Measurements from ENCODE around the gene RPS15.
"Not testable (repeated sequence)": the region's sequence is repeated elsewhere in the genome, so short reads cannot be mapped to it uniquely, and the experiment has no call there.

RPS15 gene

DNA sequence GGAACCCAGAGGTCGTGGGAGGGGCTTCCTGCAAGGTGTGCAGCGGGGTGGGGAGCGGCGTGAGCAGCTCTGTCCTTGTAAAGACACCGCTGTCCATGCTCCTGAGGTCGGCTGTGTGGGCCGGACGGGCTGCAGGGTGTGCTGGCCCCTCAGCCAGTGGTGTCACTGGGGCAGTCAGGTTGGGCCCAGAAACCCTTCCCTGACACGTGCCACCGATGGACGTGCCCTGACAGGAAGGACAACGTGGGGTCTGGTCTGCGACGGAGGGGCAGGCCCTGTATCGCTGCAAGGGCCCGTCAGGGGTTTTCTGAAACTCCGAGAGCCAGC is 4.2 kb upstream of the RPS15 start:
- no peak overlapping the region for H3K9ac ChIP-seq (ENCODE audit: low read length in 5 of 5)
- H3K36me3 ChIP-seq (ENCODE audit: control insufficient read depth in 5 of 5, insufficient read depth in 5 of 5, low read length in 5 of 5): peaks cover 0 to 59% (median 51%) of the 10 kb centered on the region in 5 donors
- H3K4me3 ChIP-seq (ENCODE audit: low read depth in 1 of 5, low read length in 5 of 5): no peak overlapping the region
- H3K9me3 ChIP-seq (ENCODE audit: control insufficient read depth in 5 of 5, low read length in 5 of 5): no peaks in the 10 kb centered on the region
- no peaks in the 10 kb centered on the region for H3K27me3 ChIP-seq (ENCODE audit: control insufficient read depth in 5 of 5, insufficient read depth in 4 of 5, low read length in 5 of 5)
- H3K27ac ChIP-seq (ENCODE audit: low read depth, low read length): no peak overlapping the region
- H3K4me1 ChIP-seq (ENCODE audit: control insufficient read depth in 5 of 5, insufficient read depth in 5 of 5, low read length in 5 of 5): peaks cover 2 to 9% (median 6%) of the 10 kb centered on the region in 5 donors

DNA sequence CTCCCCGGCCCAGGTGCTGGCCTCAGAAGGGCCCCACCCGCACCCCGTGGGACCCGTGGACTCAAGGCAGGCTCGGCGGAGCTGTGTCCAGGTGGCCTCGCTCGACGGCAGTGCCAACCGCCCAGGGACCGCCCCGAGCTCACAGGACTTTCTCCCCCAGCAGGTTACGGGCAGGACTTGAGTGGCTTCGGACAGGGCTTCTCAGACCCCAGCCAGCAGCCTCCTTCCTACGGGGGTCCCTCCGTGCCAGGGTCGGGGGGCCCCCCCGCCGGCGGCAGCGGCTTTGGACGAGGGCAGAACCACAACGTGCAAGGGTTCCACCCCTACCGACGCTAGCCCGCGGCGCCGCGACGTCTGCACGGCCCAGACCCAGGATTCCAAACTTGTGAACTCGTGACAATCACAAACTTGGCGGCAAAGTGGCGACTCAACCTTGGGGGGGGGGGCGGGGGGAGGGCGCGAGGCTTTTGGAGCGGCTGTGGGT is 3.6 kb upstream of the RPS15 start:
- no peak overlapping the region for H3K9ac ChIP-seq (ENCODE audit: low read length in 5 of 5)
- H3K4me3 ChIP-seq (ENCODE audit: low read depth in 1 of 5, low read length in 5 of 5): no peak overlapping the region
- peaks cover 0 to 56% (median 47%) of the 10 kb centered on the region in 5 donors for H3K36me3 ChIP-seq (ENCODE audit: control insufficient read depth in 5 of 5, insufficient read depth in 5 of 5, low read length in 5 of 5)
- no peak overlapping the region for H3K27ac ChIP-seq (ENCODE audit: low read depth, low read length)
- no peaks in the 10 kb centered on the region for H3K27me3 ChIP-seq (ENCODE audit: control insufficient read depth in 5 of 5, insufficient read depth in 4 of 5, low read length in 5 of 5)
- H3K4me1 ChIP-seq (ENCODE audit: control insufficient read depth in 5 of 5, insufficient read depth in 5 of 5, low read length in 5 of 5): peaks cover 2 to 15% (median 12%) of the 10 kb centered on the region in 5 donors
- no peaks in the 10 kb centered on the region for H3K9me3 ChIP-seq (ENCODE audit: control insufficient read depth in 5 of 5, low read length in 5 of 5)

- Histone ChIP-seq H3K9me3 (ENCODE audit: control insufficient read depth in 5 of 5, low read length in 5 of 5) (no peaks in the 10 kb centered on the region), H3K4me3 (ENCODE audit: low read depth in 1 of 5, low read length in 5 of 5) (no peak overlapping the region), H3K4me1 (ENCODE audit: control insufficient read depth in 5 of 5, insufficient read depth in 5 of 5, low read length in 5 of 5) (peaks cover 4 to 23% (median 18%) of the 10 kb centered on the region in 5 donors), H3K27me3 (ENCODE audit: control insufficient read depth in 5 of 5, insufficient read depth in 4 of 5, low read length in 5 of 5) (no peaks in the 10 kb centered on the region), H3K9ac (ENCODE audit: low read length in 5 of 5) (no peak overlapping the region), H3K36me3 (ENCODE audit: control insufficient read depth in 5 of 5, insufficient read depth in 5 of 5, low read length in 5 of 5) (peaks cover 0 to 57% (median 47%) of the 10 kb centered on the region in 5 donors), H3K27ac (ENCODE audit: low read depth, low read length) (no peak overlapping the region)
Measured at GRCh38 chr19:1435378-1435989, 2.7 kb upstream of the RPS15 start.

DNA sequence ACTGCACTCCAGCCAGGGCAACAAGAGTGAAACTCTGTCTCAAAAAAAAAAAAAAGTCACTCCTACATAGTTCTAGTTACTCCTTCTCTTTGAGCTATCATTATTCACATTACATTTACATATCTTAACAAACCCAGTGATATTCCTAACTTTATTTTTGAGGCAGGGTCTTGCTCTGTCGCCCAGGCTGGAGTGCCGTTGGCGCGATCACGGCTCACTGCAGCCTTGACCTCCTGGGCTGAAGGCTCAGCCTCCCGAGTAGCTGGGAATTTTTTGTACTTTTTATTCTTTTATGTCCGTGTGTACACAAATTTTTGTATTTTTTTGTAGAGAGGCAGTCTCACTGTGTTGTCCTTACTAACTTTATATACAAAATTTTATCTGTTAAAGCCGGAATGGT is 587 bp upstream of the RPS15 start:
- Histone ChIP-seq H3K27me3 (ENCODE audit: control insufficient read depth in 5 of 5, insufficient read depth in 4 of 5, low read length in 5 of 5) (no peaks in the 10 kb centered on the region), H3K36me3 (ENCODE audit: control insufficient read depth in 5 of 5, insufficient read depth in 5 of 5, low read length in 5 of 5) (peaks cover 0 to 62% (median 56%) of the 10 kb centered on the region in 5 donors), H3K9ac (ENCODE audit: low read length in 5 of 5) (no peak overlapping the region), H3K4me1 (ENCODE audit: control insufficient read depth in 5 of 5, insufficient read depth in 5 of 5, low read length in 5 of 5) (peaks cover 4 to 30% (median 21%) of the 10 kb centered on the region in 5 donors), H3K9me3 (ENCODE audit: control insufficient read depth in 5 of 5, low read length in 5 of 5) (no peaks in the 10 kb centered on the region), H3K4me3 (ENCODE audit: low read depth in 1 of 5, low read length in 5 of 5) (peak overlapping the region; percentile 61 to 97 (median 93)), H3K27ac (ENCODE audit: low read depth, low read length) (no peak overlapping the region)

DNA sequence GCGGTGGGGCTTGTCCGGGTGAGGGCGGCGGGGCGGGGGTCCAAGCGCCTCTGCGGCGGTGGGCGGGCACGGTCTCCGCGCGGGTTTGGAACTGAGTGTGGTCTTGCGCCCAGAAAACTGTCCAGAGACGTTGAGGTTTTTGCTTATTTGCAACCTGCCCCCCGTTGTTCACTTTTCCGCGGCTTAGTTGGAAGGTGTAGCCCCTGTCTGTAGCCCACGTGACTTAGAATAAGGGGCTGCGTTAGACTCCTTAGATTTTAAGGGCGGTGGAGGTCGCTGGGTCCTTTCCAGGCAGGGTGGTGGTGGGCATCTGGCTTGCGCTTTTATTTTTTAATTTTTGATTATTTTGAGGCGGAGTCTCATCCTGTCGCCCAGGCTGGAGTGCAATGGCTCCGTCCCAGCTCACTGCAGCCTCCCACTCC is 748 bp downstream of the RPS15 start:
- peaks cover 0 to 52% (median 43%) of the 10 kb centered on the region in 5 donors for H3K36me3 ChIP-seq (ENCODE audit: control insufficient read depth in 5 of 5, insufficient read depth in 5 of 5, low read length in 5 of 5)
- H3K27ac ChIP-seq (ENCODE audit: low read depth, low read length): peak overlapping the region; percentile 65
- peak overlapping the region; percentile 77 to 96 (median 91) for H3K9ac ChIP-seq (ENCODE audit: low read length in 5 of 5)
- peak overlapping the region; percentile 80 to 97 (median 93) for H3K4me3 ChIP-seq (ENCODE audit: low read depth in 1 of 5, low read length in 5 of 5)
- no peaks in the 10 kb centered on the region for H3K27me3 ChIP-seq (ENCODE audit: control insufficient read depth in 5 of 5, insufficient read depth in 4 of 5, low read length in 5 of 5)
- no peaks in the 10 kb centered on the region for H3K9me3 ChIP-seq (ENCODE audit: control insufficient read depth in 5 of 5, low read length in 5 of 5)
- H3K4me1 ChIP-seq (ENCODE audit: control insufficient read depth in 5 of 5, insufficient read depth in 5 of 5, low read length in 5 of 5): peaks cover 4 to 30% (median 21%) of the 10 kb centered on the region in 5 donors

DNA sequence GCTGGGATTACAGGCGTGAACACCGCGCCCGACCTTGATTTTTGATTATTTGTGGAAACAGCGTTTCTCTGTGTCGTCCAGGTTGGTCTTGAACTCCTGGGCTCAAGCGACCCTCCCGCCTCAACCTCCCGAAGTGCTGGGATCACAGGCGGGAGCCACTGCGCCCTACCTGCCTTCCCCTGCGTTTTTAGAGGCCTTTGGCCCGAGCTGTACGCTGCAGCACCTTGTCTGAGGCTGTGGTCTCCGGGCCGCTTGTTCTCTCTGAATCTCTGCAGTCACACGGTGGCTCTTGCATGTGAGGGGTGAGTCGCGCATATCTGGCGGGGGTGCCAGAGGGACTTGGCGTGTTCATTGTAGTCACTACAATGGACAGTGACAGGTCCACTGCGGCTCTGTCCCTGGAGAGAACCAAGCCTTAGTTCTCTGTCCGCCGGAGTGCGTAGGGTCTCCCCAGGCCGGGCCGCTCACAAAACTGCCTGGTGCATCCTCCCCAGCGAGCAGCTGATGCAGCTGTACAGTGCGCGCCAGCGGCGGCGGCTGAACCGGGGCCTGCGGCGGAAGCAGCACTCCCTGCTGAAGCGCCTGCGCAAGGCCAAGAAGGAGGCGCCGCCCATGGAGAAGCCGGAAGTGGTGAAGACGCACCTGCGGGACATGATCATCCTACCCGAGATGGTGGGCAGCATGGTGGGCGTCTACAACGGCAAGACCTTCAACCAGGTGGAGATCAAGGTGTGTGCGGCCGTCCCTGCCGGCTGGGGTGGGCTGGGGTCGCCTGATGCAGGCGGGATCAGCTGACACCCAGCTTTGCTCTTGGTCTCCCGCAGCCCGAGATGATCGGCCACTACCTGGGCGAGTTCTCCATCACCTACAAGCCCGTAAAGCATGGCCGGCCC is 1.6 kb downstream of the RPS15 start:
- H3K4me3 ChIP-seq (ENCODE audit: low read depth in 1 of 5, low read length in 5 of 5): peak overlapping the region; percentile 80 to 97 (median 93)
- H3K4me1 ChIP-seq (ENCODE audit: control insufficient read depth in 5 of 5, insufficient read depth in 5 of 5, low read length in 5 of 5): peaks cover 4 to 33% (median 23%) of the 10 kb centered on the region in 5 donors
- H3K36me3 ChIP-seq (ENCODE audit: control insufficient read depth in 5 of 5, insufficient read depth in 5 of 5, low read length in 5 of 5): peaks cover 0 to 43% (median 35%) of the 10 kb centered on the region in 5 donors
- H3K27me3 ChIP-seq (ENCODE audit: control insufficient read depth in 5 of 5, insufficient read depth in 4 of 5, low read length in 5 of 5); H3K9me3 ChIP-seq (ENCODE audit: control insufficient read depth in 5 of 5, low read length in 5 of 5); H3K27ac ChIP-seq (ENCODE audit: low read depth, low read length): not testable (repeated sequence)
- peak overlapping the region; percentile 77 to 96 (median 91) for H3K9ac ChIP-seq (ENCODE audit: low read length in 5 of 5)

GRCh38 chr19:1440418-1440801 is 2.2 kb downstream of the RPS15 start:
- no peak overlapping the region for H3K27ac ChIP-seq (ENCODE audit: low read depth, low read length)
- H3K4me3 ChIP-seq (ENCODE audit: low read depth in 1 of 5, low read length in 5 of 5): no peak overlapping the region
- H3K9ac ChIP-seq (ENCODE audit: low read length in 5 of 5): peak overlapping the region in 1 of 5 donors; percentile 56
- H3K4me1 ChIP-seq (ENCODE audit: control insufficient read depth in 5 of 5, insufficient read depth in 5 of 5, low read length in 5 of 5): peaks cover 4 to 39% (median 28%) of the 10 kb centered on the region in 5 donors
- peaks cover 0 to 40% (median 34%) of the 10 kb centered on the region in 5 donors for H3K36me3 ChIP-seq (ENCODE audit: control insufficient read depth in 5 of 5, insufficient read depth in 5 of 5, low read length in 5 of 5)
- peaks cover 0 to 2% (median 0%) of the 10 kb centered on the region in 5 donors for H3K27me3 ChIP-seq (ENCODE audit: control insufficient read depth in 5 of 5, insufficient read depth in 4 of 5, low read length in 5 of 5)
- no peaks in the 10 kb centered on the region for H3K9me3 ChIP-seq (ENCODE audit: control insufficient read depth in 5 of 5, low read length in 5 of 5)

GRCh38 chr19:1441022-1441426 is 2.8 kb downstream of the RPS15 start:
- Histone ChIP-seq H3K27ac (ENCODE audit: low read depth, low read length) (no peak overlapping the region), H3K4me3 (ENCODE audit: low read depth in 1 of 5, low read length in 5 of 5) (no peak overlapping the region), H3K27me3 (ENCODE audit: control insufficient read depth in 5 of 5, insufficient read depth in 4 of 5, low read length in 5 of 5) (peaks cover 0 to 5% (median 0%) of the 10 kb centered on the region in 5 donors), H3K9me3 (ENCODE audit: control insufficient read depth in 5 of 5, low read length in 5 of 5) (no peaks in the 10 kb centered on the region), H3K4me1 (ENCODE audit: control insufficient read depth in 5 of 5, insufficient read depth in 5 of 5, low read length in 5 of 5) (peaks cover 4 to 42% (median 30%) of the 10 kb centered on the region in 5 donors), H3K36me3 (ENCODE audit: control insufficient read depth in 5 of 5, insufficient read depth in 5 of 5, low read length in 5 of 5) (peaks cover 0 to 36% (median 34%) of the 10 kb centered on the region in 5 donors), H3K9ac (ENCODE audit: low read length in 5 of 5) (peak overlapping the region in 1 of 5 donors; percentile 56)

DNA sequence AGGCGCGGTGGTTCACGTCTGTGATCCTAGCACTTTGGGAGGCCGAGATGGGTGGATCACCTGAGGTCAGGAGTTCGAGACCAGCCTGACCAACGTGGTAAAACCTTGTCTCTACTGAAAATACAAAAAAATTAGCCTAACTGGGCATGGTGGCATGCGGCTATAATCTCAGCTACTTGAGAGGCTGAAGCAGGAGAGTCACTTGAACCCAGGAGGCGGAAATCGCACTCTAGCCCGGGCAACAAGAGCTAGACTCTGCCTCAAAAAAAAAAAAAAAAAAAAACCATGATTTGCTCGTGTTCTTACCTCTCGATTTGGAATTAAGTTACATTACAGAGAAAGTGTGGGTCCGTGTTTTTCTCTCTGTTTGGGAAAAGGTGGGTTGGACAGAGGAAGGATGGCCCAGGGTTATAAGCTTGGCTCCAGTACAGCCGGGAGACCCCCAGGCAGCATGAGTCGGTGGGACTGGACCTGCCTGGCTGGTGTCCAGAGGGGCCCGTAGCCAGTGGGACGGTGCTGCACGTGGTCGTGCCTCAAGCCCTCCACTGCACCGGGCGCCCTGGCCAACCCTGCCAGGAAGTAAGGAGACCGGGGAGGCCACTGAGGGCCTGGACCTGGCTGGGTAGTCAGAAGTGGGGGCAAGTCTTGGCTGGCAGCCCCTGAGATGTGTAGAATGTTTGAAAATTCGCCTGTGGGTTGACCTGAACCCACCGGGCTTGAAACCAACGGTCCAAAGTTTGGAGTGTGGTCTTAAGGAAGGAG is 3.7 kb downstream of the RPS15 start:
- H3K4me3 ChIP-seq (ENCODE audit: low read depth in 1 of 5, low read length in 5 of 5): no peak overlapping the region
- H3K36me3 ChIP-seq (ENCODE audit: control insufficient read depth in 5 of 5, insufficient read depth in 5 of 5, low read length in 5 of 5): peaks cover 0 to 36% (median 34%) of the 10 kb centered on the region in 5 donors
- H3K9ac ChIP-seq (ENCODE audit: low read length in 5 of 5): no peak overlapping the region
- no peak overlapping the region for H3K27ac ChIP-seq (ENCODE audit: low read depth, low read length)
- H3K27me3 ChIP-seq (ENCODE audit: control insufficient read depth in 5 of 5, insufficient read depth in 4 of 5, low read length in 5 of 5): peaks cover under 1 to 12% (median 6%) of the 10 kb centered on the region in 5 donors
- peaks cover 4 to 50% (median 34%) of the 10 kb centered on the region in 5 donors for H3K4me1 ChIP-seq (ENCODE audit: control insufficient read depth in 5 of 5, insufficient read depth in 5 of 5, low read length in 5 of 5)
- H3K9me3 ChIP-seq (ENCODE audit: control insufficient read depth in 5 of 5, low read length in 5 of 5): no peaks in the 10 kb centered on the region

All from subcutaneous abdominal adipose tissue (tissue), 5 donors.